Measurements from ENCODE around the gene POLK. TPM values are rescaled to one million over a fixed set of nuclear protein-coding genes. Genes with fewer than 3 reads are reported as not detected.

The POLK gene
- total and polyA plus RNA-seq, 4 donors = 3.7 to 20.6 (median 9.8) TPM

- no peaks in the 10 kb centered on the region for H3K9me3 ChIP-seq (ENCODE audit: control insufficient read depth in 4 of 4, low read length in 3 of 4)
- H3K4me1 ChIP-seq (ENCODE audit: control insufficient read depth in 4 of 4, insufficient read depth in 4 of 4, low read length in 3 of 4) = peaks cover 5 to 24% (median 14%) of the 10 kb centered on the region in 4 donors
- H3K4me3 ChIP-seq (ENCODE audit: low read depth in 1 of 3, low read length in 3 of 3) = no peak overlapping the region
- DNase-seq (ENCODE audit: low spot score) = no peak
- H3K9ac ChIP-seq (ENCODE audit: low read depth in 1 of 2, low read length in 2 of 2) = no peak overlapping the region
- H3K27ac ChIP-seq (ENCODE audit: low read depth in 1 of 2, low read length in 2 of 2) = no peak overlapping the region
- no peaks in the 10 kb centered on the region for H3K36me3 ChIP-seq (ENCODE audit: control insufficient read depth in 4 of 4, insufficient read depth in 3 of 4, low read depth in 1 of 4, low read length in 3 of 4)
- H3K27me3 ChIP-seq (ENCODE audit: control insufficient read depth in 4 of 4, insufficient read depth in 4 of 4, low read length in 3 of 4) = no peaks in the 10 kb centered on the region
- WGBS = 99% methylated on average over 3 of the region's 3 CpGs
- TF ChIP-seq JUND (IDR thresholded peaks at IDR 0.05) (no peak), REST (IDR thresholded peaks at IDR 0.05) (no peak), FOXA1 (IDR thresholded peaks at IDR 0.05) (no peak), HNF4A (conservative IDR thresholded peaks at IDR 0.05) (no peak), YY1 (IDR thresholded peaks at IDR 0.05) (no peak), FOXA2 (IDR thresholded peaks at IDR 0.05) (no peak), GABPA (IDR thresholded peaks at IDR 0.05 in 1 of 2, conservative IDR thresholded peaks at IDR 0.05 in 1 of 2) (no peak), MAX (IDR thresholded peaks at IDR 0.05) (no peak), NR2F2 (IDR thresholded peaks at IDR 0.05) (no peak), CTCF (IDR thresholded peaks at IDR 0.05; ENCODE audit: low read depth, low read length, missing input control) (no peak), ATF3 (IDR thresholded peaks at IDR 0.05) (no peak), HNF4G (IDR thresholded peaks at IDR 0.05) (no peak), RAD21 (IDR thresholded peaks at IDR 0.05) (no peak), TAF1 (conservative IDR thresholded peaks at IDR 0.05) (no peak)
- TF ChIP-seq, protein P1, sequence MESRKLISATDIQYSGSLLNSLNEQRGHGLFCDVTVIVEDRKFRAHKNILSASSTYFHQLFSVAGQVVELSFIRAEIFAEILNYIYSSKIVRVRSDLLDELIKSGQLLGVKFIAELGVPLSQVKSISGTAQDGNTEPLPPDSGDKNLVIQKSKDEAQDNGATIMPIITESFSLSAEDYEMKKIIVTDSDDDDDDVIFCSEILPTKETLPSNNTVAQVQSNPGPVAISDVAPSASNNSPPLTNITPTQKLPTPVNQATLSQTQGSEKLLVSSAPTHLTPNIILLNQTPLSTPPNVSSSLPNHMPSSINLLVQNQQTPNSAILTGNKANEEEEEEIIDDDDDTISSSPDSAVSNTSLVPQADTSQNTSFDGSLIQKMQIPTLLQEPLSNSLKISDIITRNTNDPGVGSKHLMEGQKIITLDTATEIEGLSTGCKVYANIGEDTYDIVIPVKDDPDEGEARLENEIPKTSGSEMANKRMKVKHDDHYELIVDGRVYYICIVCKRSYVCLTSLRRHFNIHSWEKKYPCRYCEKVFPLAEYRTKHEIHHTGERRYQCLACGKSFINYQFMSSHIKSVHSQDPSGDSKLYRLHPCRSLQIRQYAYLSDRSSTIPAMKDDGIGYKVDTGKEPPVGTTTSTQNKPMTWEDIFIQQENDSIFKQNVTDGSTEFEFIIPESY (IDR thresholded peaks at IDR 0.05) = no peak
Observed at GRCh38 chr5:75514323-75514722, 2.6 kb downstream of the POLK start.

- WGBS = 90% methylated on average over 1 of the region's 1 CpG
- no peak for DNase-seq (ENCODE audit: low spot score)
- no peaks in the 10 kb centered on the region for H3K27me3 ChIP-seq (ENCODE audit: control insufficient read depth in 4 of 4, insufficient read depth in 4 of 4, low read length in 3 of 4)
- H3K4me1 ChIP-seq (ENCODE audit: control insufficient read depth in 4 of 4, insufficient read depth in 4 of 4, low read length in 3 of 4) = no peaks in the 10 kb centered on the region
- H3K36me3 ChIP-seq (ENCODE audit: control insufficient read depth in 4 of 4, insufficient read depth in 3 of 4, low read depth in 1 of 4, low read length in 3 of 4) = no peaks in the 10 kb centered on the region
- no peak overlapping the region for H3K9ac ChIP-seq (ENCODE audit: low read depth in 1 of 2, low read length in 2 of 2)
- no peaks in the 10 kb centered on the region for H3K9me3 ChIP-seq (ENCODE audit: control insufficient read depth in 4 of 4, low read length in 3 of 4)
- TF ChIP-seq RAD21 (IDR thresholded peaks at IDR 0.05) = no peak
- TF ChIP-seq SP1 (IDR thresholded peaks at IDR 0.05) = no peak
- no peak for TF ChIP-seq GABPA (IDR thresholded peaks at IDR 0.05 in 1 of 2, conservative IDR thresholded peaks at IDR 0.05 in 1 of 2)
- no peak for TF ChIP-seq REST (IDR thresholded peaks at IDR 0.05)
- TF ChIP-seq EGR1 (IDR thresholded peaks at IDR 0.05; ENCODE audit: low read depth in 2 of 2) = no peak
- no peak for TF ChIP-seq CTCF (IDR thresholded peaks at IDR 0.05; ENCODE audit: low read depth, low read length, missing input control)
- H3K27ac ChIP-seq (ENCODE audit: low read depth in 1 of 2, low read length in 2 of 2) = no peak overlapping the region
- H3K4me3 ChIP-seq (ENCODE audit: low read depth in 1 of 3, low read length in 3 of 3) = no peak overlapping the region
Observed at GRCh38 chr5:75519761-75520160, 8.1 kb downstream of the POLK start.
